HEK293T (cell line): ENCODE results near the gene RNASE11.

Source experiments
- CTCF ChIA-PET: fragments of 350-600 bp; formaldehyde crosslinking; extraction: SDS; loops from one replicate; lab custom pipeline; 2021; ENCODE audit warnings: antibody characterized with exemption, inconsistent platforms; lab: Yijun Ruan, JAX
- POLR2A ChIA-PET: fragments of 350-600 bp; formaldehyde crosslinking; extraction: SDS; loops from one replicate; lab custom pipeline; 2020; ENCODE audit warnings: antibody characterized with exemption, inconsistent platforms; lab: Yijun Ruan, JAX
- DNase-seq: peaks from one replicate; pipeline ENCODE4 v3.0.0; 2012; ENCODE audit warnings: mixed read lengths; ENCODE audit errors: extremely low spot score
- ARNT ChIP-seq: fragments of 450-650 bp; IDR thresholded peaks from 2 replicates; pipeline ENCODE4 v1.6.1; 2017; ENCODE audit warnings: mild to moderate bottlenecking
- BHLHE40 ChIP-seq: fragments of 450-650 bp; IDR thresholded peaks from 2 replicates; pipeline ENCODE4 v1.6.1; 2016; ENCODE audit warnings: mild to moderate bottlenecking, moderate library complexity, borderline replicate concordance
- CTBP1 ChIP-seq: fragments of 450-650 bp; IDR thresholded peaks from 2 replicates; pipeline ENCODE4 v1.6.1; 2016; ENCODE audit warnings: borderline replicate concordance
- ELF4 ChIP-seq: fragments of 450-650 bp; IDR thresholded peaks from 2 replicates; pipeline ENCODE4 v1.6.1; 2017; ENCODE audit warnings: antibody characterized with exemption
- FOXA1 ChIP-seq: fragments of 450-650 bp; IDR thresholded peaks from 2 replicates; pipeline ENCODE4 v1.6.1; 2016; ENCODE audit warnings: mild to moderate bottlenecking
- FOXK2 ChIP-seq: fragments of 450-650 bp; IDR thresholded peaks from 2 replicates; pipeline ENCODE4 v1.6.1; 2016; ENCODE audit warnings: mild to moderate bottlenecking
- FOXM1 ChIP-seq: fragments of 450-650 bp; IDR thresholded peaks from 2 replicates; pipeline ENCODE4 v1.6.1; 2017; ENCODE audit warnings: mild to moderate bottlenecking, borderline replicate concordance
- HDGF ChIP-seq: fragments of 450-650 bp; IDR thresholded peaks from 2 replicates; pipeline ENCODE4 v1.6.1; 2017; ENCODE audit warnings: antibody characterized with exemption, borderline replicate concordance
- L3MBTL2 ChIP-seq: fragments of 450-650 bp; conservative IDR thresholded peaks from 2 replicates; pipeline ENCODE4 v1.6.1; 2016; ENCODE audit warnings: mild to moderate bottlenecking
- LEF1 ChIP-seq: fragments of 450-650 bp; IDR thresholded peaks from 2 replicates; pipeline ENCODE4 v1.6.1; 2017; ENCODE audit warnings: mild to moderate bottlenecking, borderline replicate concordance
- NFRKB ChIP-seq: fragments of 450-650 bp; IDR thresholded peaks from 2 replicates; pipeline ENCODE4 v1.6.1; 2016; ENCODE audit warnings: mild to moderate bottlenecking, moderate library complexity
- SP1 ChIP-seq: fragments of 450-650 bp; IDR thresholded peaks from 2 replicates; pipeline ENCODE4 v1.6.1; 2017
- SUZ12 ChIP-seq: fragments of 450-650 bp; IDR thresholded peaks from 2 replicates; pipeline ENCODE4 v1.6.1; 2016; ENCODE audit warnings: mild to moderate bottlenecking
- TARDBP ChIP-seq: fragments of 450-650 bp; IDR thresholded peaks from 2 replicates; pipeline ENCODE4 v1.6.1; 2016
- ZNF384 ChIP-seq: fragments of 450-650 bp; IDR thresholded peaks from 2 replicates; pipeline ENCODE4 v1.6.1; 2016
- TF ChIP-seq, protein P1 (sequence below): fragments of 450-650 bp; IDR thresholded peaks from 2 replicates; pipeline ENCODE4 v1.6.1; 2016

Gene RNASE11

DNA sequence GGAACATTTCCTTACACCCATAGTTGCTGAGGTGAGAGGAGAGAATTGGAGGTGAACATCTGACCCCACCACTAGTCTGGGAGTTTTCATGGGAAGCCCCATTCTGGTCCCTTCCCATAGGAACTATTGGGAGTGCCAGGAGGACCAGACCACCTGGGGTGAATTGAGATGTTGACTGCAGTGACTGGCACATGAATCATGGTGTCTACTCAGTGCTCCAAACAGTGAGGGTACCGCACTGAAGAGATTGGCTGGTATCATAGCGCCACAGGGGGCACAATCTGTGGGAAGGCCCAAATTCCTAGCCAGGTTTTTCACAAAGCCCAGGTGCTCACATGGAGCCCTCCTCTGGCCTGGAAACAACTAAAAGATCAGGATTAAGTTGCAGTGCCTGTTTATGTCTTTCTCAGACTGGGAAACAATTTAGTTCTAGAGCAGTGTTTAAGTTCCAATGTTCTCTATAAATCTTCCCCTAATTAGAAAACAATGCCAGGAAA is 23.3 kb downstream of the RNASE11 start:
- CTCF ChIA-PET = interaction anchor here (0.5 kb wide), 1 partner anchor 407 kb away, joined by 3 read pairs; no protein-coding TSS in a partner anchor
- TF ChIP-seq ZNF384 (no peak), ELF4 (no peak), FOXK2 (no peak), SUZ12 (no peak), ARNT (no peak), NFRKB (no peak), L3MBTL2 (no peak), FOXM1 (no peak), FOXA1 (no peak), TARDBP (no peak), HDGF (no peak), LEF1 (no peak), BHLHE40 (no peak), SP1 (no peak), CTBP1 (no peak)
- TF ChIP-seq, protein P1, sequence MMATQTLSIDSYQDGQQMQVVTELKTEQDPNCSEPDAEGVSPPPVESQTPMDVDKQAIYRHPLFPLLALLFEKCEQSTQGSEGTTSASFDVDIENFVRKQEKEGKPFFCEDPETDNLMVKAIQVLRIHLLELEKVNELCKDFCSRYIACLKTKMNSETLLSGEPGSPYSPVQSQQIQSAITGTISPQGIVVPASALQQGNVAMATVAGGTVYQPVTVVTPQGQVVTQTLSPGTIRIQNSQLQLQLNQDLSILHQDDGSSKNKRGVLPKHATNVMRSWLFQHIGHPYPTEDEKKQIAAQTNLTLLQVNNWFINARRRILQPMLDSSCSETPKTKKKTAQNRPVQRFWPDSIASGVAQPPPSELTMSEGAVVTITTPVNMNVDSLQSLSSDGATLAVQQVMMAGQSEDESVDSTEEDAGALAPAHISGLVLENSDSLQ = no peak
- POLR2A ChIA-PET = no interaction called here
- DNase-seq = no peak

DNA sequence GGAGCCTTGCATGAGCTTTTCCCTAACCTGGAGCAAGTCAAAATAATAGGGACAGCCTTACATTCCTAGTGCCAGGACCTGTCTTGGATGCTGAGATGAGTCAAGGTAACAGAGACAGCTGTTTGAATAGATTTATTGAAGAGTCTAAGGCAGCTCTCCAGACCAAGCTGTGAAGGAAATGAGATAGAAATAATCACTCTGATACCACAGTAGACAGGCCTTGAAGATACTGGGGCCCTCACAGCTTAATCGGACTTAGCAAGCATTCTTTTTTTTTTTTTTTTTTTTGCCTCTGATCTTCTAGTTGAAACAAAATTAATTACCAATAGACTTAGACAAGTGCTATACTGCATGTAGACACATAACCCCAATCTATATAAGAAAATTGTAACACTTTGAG is 23.8 kb downstream of the RNASE11 start:
- POLR2A ChIA-PET = no interaction called here
- CTCF ChIA-PET = interaction anchor here (0.5 kb wide), 1 partner anchor 408 kb away, joined by 3 read pairs; no protein-coding TSS in a partner anchor
- DNase-seq = no peak
- TF ChIP-seq ARNT (no peak), L3MBTL2 (no peak), TARDBP (no peak)
- TF ChIP-seq, protein P1 = no peak

DNA sequence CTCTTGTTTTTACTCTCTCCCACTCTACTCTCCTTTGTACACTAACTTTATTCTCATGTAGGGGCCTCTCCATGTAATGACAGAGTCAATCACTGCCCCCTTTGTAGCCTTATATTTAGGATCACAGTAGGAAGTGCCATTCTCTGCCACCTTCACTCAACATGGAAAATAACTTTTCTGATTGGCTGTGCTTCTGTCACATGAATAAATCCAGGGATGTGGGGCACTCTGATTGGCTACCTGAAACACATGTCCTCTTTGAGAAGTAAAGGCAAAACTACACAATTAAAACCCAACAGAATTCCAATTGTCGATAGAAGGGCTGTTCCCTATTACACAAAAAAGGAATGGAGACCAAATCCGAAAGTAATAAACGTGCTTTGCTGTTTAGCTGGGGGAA is 26.8 kb downstream of the RNASE11 start, which contains the start of gene RNASE9:
TSS of gene RNASE9 (minus strand) at position 87 of the 400 bp plus-strand sequence.
- no peak for DNase-seq
- ChIA-PET CTCF (no interaction called here), POLR2A (no interaction called here)
- TF ChIP-seq NFRKB (no peak), BHLHE40 (no peak)

DNA sequence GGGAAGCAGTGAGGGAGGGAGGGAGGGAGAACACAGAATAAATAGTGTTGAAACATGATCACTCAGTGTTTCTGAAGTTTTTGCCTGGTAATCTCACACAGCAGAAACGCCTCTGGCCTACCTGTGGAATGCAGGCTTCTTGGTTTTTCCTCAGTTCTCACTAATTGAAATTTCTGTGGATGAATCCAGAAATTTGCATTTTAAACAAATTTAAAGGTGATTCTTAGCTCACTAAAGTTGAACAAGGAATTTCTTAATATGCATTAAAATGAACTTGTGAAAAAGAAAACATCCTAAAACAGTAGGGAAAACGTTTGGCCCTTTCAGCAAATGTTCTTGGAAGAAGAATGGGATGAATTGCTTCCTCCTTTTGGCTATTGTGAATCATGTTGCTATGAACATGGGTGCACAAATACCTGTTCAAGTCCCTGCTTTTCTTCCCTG is 28.3 kb downstream of the RNASE11 start:
- TF ChIP-seq SP1 (no peak), LEF1 (no peak), ZNF384 (no peak), TARDBP (no peak), BHLHE40 (no peak), FOXA1 (no peak), FOXM1 (no peak), FOXK2 (no peak), ARNT (no peak), CTBP1 (no peak)
- TF ChIP-seq, protein P1 = no peak
- POLR2A ChIA-PET = no interaction called here
- CTCF ChIA-PET = no interaction called here
- DNase-seq = no peak

DNA sequence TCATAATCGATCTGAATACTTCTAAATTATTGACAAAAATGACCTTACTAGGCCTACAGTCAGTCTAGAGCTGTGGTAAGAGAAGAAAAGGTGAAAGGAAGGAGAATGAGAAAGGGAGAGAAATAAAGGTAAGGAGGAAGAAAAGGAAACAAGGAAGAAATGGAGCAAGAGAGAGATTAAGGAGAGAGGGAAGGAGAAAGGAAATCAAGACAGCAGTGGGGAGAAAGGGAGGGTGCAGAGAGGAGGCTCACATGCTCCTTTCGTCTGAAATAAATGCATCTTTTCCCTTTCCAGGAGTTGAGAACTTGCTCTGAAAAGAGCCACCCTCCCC is 30.6 kb downstream of the RNASE11 start:
- TF ChIP-seq SUZ12 (no peak), TARDBP (no peak), L3MBTL2 (no peak), HDGF (no peak), CTBP1 (no peak), FOXM1 (no peak), FOXK2 (no peak), BHLHE40 (no peak), NFRKB (no peak), ARNT (no peak), SP1 (no peak), FOXA1 (no peak), LEF1 (no peak)
- TF ChIP-seq, protein P1 = no peak
- ChIA-PET CTCF (no interaction called here), POLR2A (no interaction called here)
- no peak for DNase-seq

DNA sequence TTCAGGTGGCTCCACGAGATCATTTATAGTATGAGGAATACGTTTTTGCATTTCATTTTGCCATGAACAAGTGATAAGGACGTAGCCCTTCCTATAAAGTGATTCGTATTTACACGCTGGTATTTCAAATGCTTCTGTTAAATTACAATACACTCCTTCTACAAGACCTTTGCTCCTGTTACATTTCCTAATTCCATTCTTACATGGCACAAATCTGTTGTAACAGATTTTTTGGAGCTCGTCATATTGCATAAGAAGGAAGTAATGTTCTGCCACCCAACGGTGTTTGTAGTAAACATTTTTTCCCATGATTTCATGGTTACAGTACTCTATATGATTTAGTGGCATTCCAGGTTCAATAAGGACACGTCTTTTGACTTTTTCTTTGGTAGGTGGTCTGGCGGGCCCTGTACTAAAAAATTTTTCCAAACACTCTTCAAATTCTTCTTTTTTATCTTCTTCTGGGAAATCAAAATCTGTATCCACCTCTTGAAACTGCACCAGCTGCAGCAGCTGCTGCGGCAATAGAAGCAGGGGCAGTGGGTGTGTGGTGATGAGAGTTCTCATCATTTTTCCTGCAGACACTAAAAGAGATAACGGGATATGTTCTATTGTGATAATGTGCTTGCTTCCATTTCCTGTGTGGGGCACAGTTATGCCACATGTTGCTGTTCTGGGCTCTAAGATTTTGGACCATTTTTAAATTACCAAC is 31.1 kb downstream of the RNASE11 start:
- ChIA-PET POLR2A (no interaction called here), CTCF (no interaction called here)
- TF ChIP-seq NFRKB (no peak), CTBP1 (no peak), FOXA1 (no peak)
- DNase-seq = no peak
